ENCODE results near the gene ABO. TPM values are rescaled to one million over a fixed set of nuclear protein-coding genes. Genes with fewer than 3 reads are reported as not detected.
"Not testable (repeated sequence)": the region's sequence is repeated elsewhere in the genome, so short reads cannot be mapped to it uniquely, and the experiment has no call there.

The ABO gene
- total RNA-seq, 1 donor from 2014 or later: 7.3 TPM

- no peak for ATAC-seq
Observed at GRCh38 chr9:133224762-133225161, 50.2 kb downstream of the ABO start.

GRCh38 chr9:133223159-133223756 is 51.7 kb downstream of the ABO start:
- ATAC-seq: peak; percentile 48

- ATAC-seq: not testable (repeated sequence)
Observed at GRCh38 chr9:133221994-133222393, 53.0 kb downstream of the ABO start.

GRCh38 chr9:133221177-133221809 is 53.7 kb downstream of the ABO start:
- no peak for ATAC-seq

- not testable (repeated sequence) for ATAC-seq
Observed at GRCh38 chr9:133218049-133218975, 56.7 kb downstream of the ABO start.

GRCh38 chr9:133217333-133217988 is 57.5 kb downstream of the ABO start:
- ATAC-seq: not testable (repeated sequence)

GRCh38 chr9:133214276-133214675 is 60.7 kb downstream of the ABO start:
- not testable (repeated sequence) for ATAC-seq

- no peak for ATAC-seq
Observed at GRCh38 chr9:133210609-133211008, 64.4 kb downstream of the ABO start.

GRCh38 chr9:133210202-133210532 is 64.8 kb downstream of the ABO start:
- no peak for ATAC-seq

GRCh38 chr9:133209327-133210201 is 65.4 kb downstream of the ABO start:
- ATAC-seq: not testable (repeated sequence)

GRCh38 chr9:133208880-133209300 is 66.1 kb downstream of the ABO start, which contains the start of gene OBP2B:
TSS of gene OBP2B (minus strand) at chr9:133209250. CDS start at chr9:133209199, 51 bp downstream.
- ATAC-seq: peak; percentile 10

GRCh38 chr9:133208171-133208879 is 66.7 kb downstream of the ABO start:
- ATAC-seq: not testable (repeated sequence)

GRCh38 chr9:133207540-133208170 is 67.3 kb downstream of the ABO start:
- no peak for ATAC-seq

GRCh38 chr9:133207021-133207531 is 67.9 kb downstream of the ABO start:
- ATAC-seq: no peak

GRCh38 chr9:133205996-133206931 is 68.7 kb downstream of the ABO start:
- ATAC-seq: no peak

GRCh38 chr9:133205481-133205887 is 69.5 kb downstream of the ABO start:
- ATAC-seq: not testable (repeated sequence)
